ENCODE data around the gene ERI2.

GRCh38 chr16:20833086-20833485, 26.8 kb upstream of the ERI2 start:
- TF ChIP-seq CENPX (CRISPR knock-in tag; IDR thresholded peaks at IDR 0.05) (no peak), POLR2AphosphoS5 (IDR thresholded peaks at IDR 0.05; ENCODE audit: low read depth, low read length) (no peak), POLR2G (IDR thresholded peaks at IDR 0.05; ENCODE audit: low read depth, low read length) (no peak), ZNF276 (CRISPR knock-in tag; IDR thresholded peaks at IDR 0.05; ENCODE audit: low read depth) (no peak), FOXO1 (CRISPR knock-in tag; IDR thresholded peaks at IDR 0.05) (no peak), CTCF (CRISPR knock-in tag; IDR thresholded peaks at IDR 0.05) (no peak), SETDB1 (CRISPR knock-in tag; IDR thresholded peaks at IDR 0.05; ENCODE audit: borderline replicate concordance) (no peak), ATF3 (CRISPR knock-in tag; IDR thresholded peaks at IDR 0.05) (no peak), CREBL2 (CRISPR knock-in tag; IDR thresholded peaks at IDR 0.05; ENCODE audit: borderline replicate concordance) (no peak), MZF1 (CRISPR knock-in tag; IDR thresholded peaks at IDR 0.05; ENCODE audit: borderline replicate concordance) (no peak), MED1 (CRISPR knock-in tag; IDR thresholded peaks at IDR 0.05) (no peak), ZNF580 (CRISPR knock-in tag; IDR thresholded peaks at IDR 0.05; ENCODE audit: borderline replicate concordance, low read depth) (no peak), EP300 (IDR thresholded peaks at IDR 0.05; ENCODE audit: low read depth in 2 of 2, low read length in 2 of 2) (no peak), EP300 (CRISPR knock-in tag; IDR thresholded peaks at IDR 0.05; ENCODE audit: borderline replicate concordance) (no peak)

Data from HepG2 (cell line).